Stimulated activated CD8-positive, alpha-beta memory T cell treated with anti-CD3 and anti-CD28 coated beads, Interleukin-4, amount 100 ng/mL, for 48 hours (primary cell): ENCODE measurements around the gene SEMA3B.

Source experiments
- DNase-seq: peaks from one replicate; pipeline ENCODE4 v3.0.0-alpha.2; 2020

The SEMA3B gene

DNA sequence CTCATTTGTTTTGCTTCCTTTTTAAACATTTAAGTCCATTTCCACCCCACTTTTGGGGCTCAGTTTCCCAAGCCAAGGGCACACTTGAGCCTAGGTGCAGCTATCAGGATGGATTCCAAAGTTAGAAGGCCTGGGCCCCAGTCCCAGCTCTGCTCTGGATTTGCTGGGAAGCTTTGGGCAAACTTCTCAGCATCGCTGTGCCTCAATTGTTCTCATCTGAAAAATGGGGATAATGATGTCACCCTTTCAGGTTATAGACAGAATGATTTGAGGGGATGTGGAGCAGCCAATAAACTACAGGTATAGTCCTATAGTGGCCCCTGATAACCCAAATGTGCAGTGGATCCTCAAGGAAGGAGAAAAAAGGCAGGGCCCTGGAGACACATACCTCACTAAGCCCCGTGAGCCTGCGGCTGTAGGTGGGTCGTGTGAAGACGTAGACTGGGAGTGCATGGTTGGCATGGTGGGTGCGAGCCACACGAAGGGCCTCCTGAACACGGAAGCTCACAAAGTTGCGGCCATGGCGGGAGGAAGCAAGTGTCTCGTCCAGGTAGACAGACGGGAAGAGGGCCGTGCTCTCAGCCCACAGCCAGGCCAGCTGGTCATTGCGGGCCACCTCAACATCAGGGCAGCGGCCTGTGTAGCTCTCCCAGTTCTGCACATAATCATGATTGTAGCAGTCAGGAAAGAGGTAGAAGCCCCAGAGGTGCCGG is 50.4 kb downstream of the SEMA3B start:
- no peak for DNase-seq

DNA sequence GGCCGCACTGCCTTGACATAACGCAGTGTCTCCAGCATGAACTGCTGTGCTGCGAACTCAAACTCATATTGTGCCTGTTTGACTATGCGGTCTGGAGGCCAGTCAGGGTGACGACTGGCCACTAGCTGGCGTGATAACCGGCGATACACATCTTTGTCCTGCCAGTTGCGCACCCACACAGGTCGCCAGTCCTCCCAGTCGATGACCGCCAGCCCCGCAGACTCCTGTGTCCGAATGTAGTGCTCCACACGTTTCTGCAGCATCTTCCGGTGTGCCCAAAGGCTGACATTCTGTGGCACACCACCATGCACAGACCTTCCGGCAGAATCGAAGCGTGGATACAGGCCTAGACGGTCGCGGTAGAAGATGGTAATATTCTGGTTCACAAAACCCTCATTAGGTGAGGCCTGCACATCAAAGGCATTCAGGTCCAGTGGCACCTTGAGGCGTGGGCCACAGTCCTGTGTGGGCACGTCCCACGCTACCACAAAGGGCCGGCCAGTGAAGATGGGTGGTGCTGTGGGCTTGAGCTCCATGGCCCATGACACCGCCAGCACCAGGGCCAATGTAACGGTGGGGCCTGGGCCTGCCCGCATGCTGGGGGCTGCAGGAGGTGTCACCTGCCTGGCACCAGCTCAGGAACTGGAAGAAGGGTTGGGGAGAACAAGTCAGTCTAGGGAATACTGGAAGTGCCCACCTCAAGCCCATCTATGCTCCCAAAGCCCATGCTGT is 51.1 kb downstream of the SEMA3B start:
- no peak for DNase-seq

- DNase-seq, result peak; percentile 75
Measured at GRCh38 chr3:50320853-50321335, 51.9 kb downstream of the SEMA3B start.

GRCh38 chr3:50321336-50322114 is 52.6 kb downstream of the SEMA3B start:
- peak; percentile 88 for DNase-seq

GRCh38 chr3:50322115-50322385 is 53.1 kb downstream of the SEMA3B start:
- no peak for DNase-seq

DNA sequence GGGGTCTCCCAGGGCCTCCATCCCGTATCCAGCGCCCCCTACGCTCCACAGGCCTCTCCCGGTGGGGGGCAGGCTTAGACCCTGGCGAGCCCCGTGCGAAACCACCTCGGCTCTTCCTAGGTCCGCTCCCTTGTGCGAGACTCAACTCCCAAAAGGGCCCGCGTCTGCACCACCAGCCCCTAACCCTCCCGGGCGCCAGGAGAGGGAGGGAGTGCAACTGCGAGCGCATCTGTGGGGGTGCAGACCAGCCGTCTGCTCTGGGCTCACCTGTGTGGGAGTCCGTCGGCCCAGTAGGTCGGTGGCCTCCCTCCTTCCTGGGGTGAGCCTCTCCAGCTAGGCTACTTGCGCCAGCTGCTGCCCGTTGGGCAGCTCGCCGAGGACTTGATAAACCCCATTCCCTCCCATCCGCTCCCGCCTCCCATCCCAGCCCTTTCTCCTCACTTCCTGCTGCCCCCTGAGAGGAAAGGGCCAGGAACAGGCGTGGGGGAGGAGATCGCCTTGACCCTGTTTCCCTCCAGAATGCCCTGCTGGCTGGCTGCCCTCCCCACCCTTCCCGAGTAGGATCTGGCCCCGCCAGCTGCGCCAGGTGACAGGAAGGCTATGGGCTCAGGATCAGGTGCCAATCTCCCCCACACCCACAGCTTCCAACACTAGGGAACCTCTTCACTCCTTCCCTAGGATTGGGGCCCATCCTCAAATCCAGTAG is 53.6 kb downstream of the SEMA3B start, which contains the start of gene HYAL2:
Gene HYAL2, minus strand, starts transcription at position 360 of the 706 bp plus-strand sequence. CDS start 2,256 bp downstream, outside the sequence.
- no peak for DNase-seq

DNA sequence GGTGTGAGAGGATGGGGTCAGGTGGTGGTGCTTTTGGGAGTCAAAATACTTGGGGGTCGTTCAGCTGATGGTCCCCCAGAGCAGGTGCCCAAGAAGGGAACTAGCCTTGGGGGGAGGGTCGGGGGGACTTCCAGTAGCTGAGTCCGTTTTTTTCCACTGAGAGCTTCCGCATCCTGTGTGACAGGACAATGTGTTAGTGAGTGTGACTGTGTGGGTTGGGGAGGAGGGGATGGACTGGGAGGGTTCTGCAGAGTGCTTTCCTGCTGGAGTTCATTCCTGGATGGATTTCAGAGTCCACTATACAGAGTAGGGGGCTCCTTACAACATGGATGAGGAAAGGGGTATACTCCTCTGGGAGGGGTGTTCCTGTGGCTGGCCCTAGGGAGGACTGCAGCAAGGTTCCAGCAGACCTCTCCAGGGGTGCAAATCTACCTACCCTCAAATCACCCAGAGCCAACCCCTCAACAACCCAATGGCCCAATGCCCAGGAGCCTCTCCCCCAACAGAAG is 54.2 kb downstream of the SEMA3B start:
- DNase-seq, result no peak

- no peak for DNase-seq
Measured at GRCh38 chr3:50323614-50324199, 54.8 kb downstream of the SEMA3B start.

GRCh38 chr3:50324351-50325112 is 55.6 kb downstream of the SEMA3B start:
- DNase-seq, result peak; percentile 82

DNA sequence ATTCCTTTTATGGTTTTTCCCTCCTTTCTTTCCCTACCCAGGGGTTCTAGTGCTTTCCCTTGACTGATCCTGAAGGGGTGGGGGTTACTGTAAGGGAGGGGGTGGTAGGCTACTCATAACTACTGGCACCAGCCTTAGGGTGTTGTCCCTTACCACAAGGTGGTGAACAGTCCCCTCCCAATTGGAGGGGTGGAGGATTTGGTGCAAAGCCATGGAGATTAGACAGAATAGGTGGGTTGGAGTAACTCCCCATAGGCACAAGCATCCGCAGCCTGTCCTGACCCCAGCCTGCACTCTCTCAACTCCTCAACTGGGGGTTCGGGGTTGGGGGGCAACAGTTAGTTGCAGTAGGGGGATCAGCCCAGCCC is 56.1 kb downstream of the SEMA3B start:
- DNase-seq, result no peak

- DNase-seq, result no peak
Measured at GRCh38 chr3:50325497-50326181, 56.7 kb downstream of the SEMA3B start.

- no peak for DNase-seq
Measured at GRCh38 chr3:50326182-50326541, 57.2 kb downstream of the SEMA3B start.

GRCh38 chr3:50327129-50327528 is 58.2 kb downstream of the SEMA3B start:
- DNase-seq, result no peak
